HepG2 (cell line): Measurements from ENCODE around the gene CYP27B1. TPM values are rescaled to one million over a fixed set of nuclear protein-coding genes. Genes with fewer than 3 reads are reported as not detected.
A peak's percentile ranks its signal among the peaks of the same experiment; 100 is the strongest.

Experiments used
- AHR ChIP-seq: IDR thresholded peaks from 2 replicates; pipeline ENCODE4 v1.6.1; 2018; ENCODE audit warnings: missing genetic modification reagents, missing compliant biosample characterization
- GABPA ChIP-seq, 2 experiments: IDR thresholded peaks; 2 replicates each; pipeline ENCODE4 v1.6.1; 2011 to 2016; ENCODE audit warnings: low read depth in 2 of 2, low read length in 1 of 2, missing biosample characterization in 1 of 2, missing genetic modification characterization in 1 of 2
- HINFP ChIP-seq: sonication (generic); formaldehyde crosslinking; IDR thresholded peaks from 2 replicates; pipeline ENCODE4 v1.4.0; 2020; ENCODE audit warnings: low read depth, mild to moderate bottlenecking, missing genetic modification reagents
- IKZF4 ChIP-seq: sonication (generic); formaldehyde crosslinking; IDR thresholded peaks from 2 replicates; pipeline ENCODE4 v1.5.1; 2020; ENCODE audit warnings: borderline replicate concordance, mild to moderate bottlenecking, low read depth, missing genetic modification reagents; ENCODE audit errors: not compliant biosample characterization
- KAT2B ChIP-seq: fragments of 150-350 bp; IDR thresholded peaks from 2 replicates; pipeline ENCODE4 v1.6.1; 2014; ENCODE audit warnings: low read depth, low read length, borderline replicate concordance
- MEF2D ChIP-seq: sonication (generic); formaldehyde crosslinking; IDR thresholded peaks from 2 replicates; pipeline ENCODE4 v1.5.1; 2020; ENCODE audit warnings: mild to moderate bottlenecking, missing genetic modification reagents
- MTF2 ChIP-seq: sonication (generic); formaldehyde crosslinking; IDR thresholded peaks from 2 replicates; pipeline ENCODE4 v1.5.0; 2020; ENCODE audit warnings: missing genetic modification reagents, borderline replicate concordance
- MXD4 ChIP-seq: IDR thresholded peaks from 2 replicates; pipeline ENCODE4 v1.6.1; 2016; ENCODE audit warnings: mild to moderate bottlenecking, missing biosample characterization, missing genetic modification reagents
- NFKBIZ ChIP-seq: IDR thresholded peaks from 2 replicates; pipeline ENCODE4 v1.6.1; 2018; ENCODE audit warnings: missing genetic modification reagents, missing compliant biosample characterization
- NR2F1 ChIP-seq, 2 experiments: fragments of 450-650 bp in 1 of 2; formaldehyde crosslinking in 1 of 2; IDR thresholded peaks; 2 replicates each; pipeline versions ENCODE4 v1.5.0 to v1.6.1; 2016 to 2020; ENCODE audit warnings: mild to moderate bottlenecking in 1 of 2, missing compliant biosample characterization in 1 of 2, missing genetic modification reagents in 1 of 2, moderate library complexity in 1 of 2
- PAF1 ChIP-seq: IDR thresholded peaks from 2 replicates; pipeline ENCODE4 v1.6.1; 2016; ENCODE audit warnings: missing genetic modification reagents, missing compliant biosample characterization
- RBAK ChIP-seq: sonication (generic); formaldehyde crosslinking; IDR thresholded peaks from 2 replicates; pipeline ENCODE4 v1.5.1; 2020; ENCODE audit warnings: mild to moderate bottlenecking, missing genetic modification reagents
- SIN3A ChIP-seq: IDR thresholded peaks from 2 replicates; pipeline ENCODE4 v1.6.1; 2011; ENCODE audit warnings: low read depth, mild to moderate bottlenecking, control low read depth, low read length, borderline replicate concordance
- SP4 ChIP-seq: sonication (generic); formaldehyde crosslinking; IDR thresholded peaks from 2 replicates; pipeline ENCODE4 v1.8.1; 2023; ENCODE audit warnings: mild to moderate bottlenecking, missing genetic modification reagents
- YEATS4 ChIP-seq: sonication (generic); formaldehyde crosslinking; IDR thresholded peaks from 2 replicates; pipeline ENCODE4 v1.4.0; 2020; ENCODE audit warnings: missing genetic modification reagents, borderline replicate concordance
- ZBTB25 ChIP-seq: IDR thresholded peaks from 2 replicates; pipeline ENCODE4 v1.6.1; 2018; ENCODE audit warnings: missing genetic modification reagents
- ZFYVE20 ChIP-seq: sonication (generic); formaldehyde crosslinking; IDR thresholded peaks from 2 replicates; pipeline ENCODE4 v1.8.0; 2023; ENCODE audit warnings: low read depth, mild to moderate bottlenecking, moderate library complexity, missing genetic modification reagents, borderline replicate concordance
- ZNF160 ChIP-seq: sonication (generic); formaldehyde crosslinking; IDR thresholded peaks from 2 replicates; pipeline ENCODE4 v1.8.0; 2022; ENCODE audit warnings: mild to moderate bottlenecking, inconsistent platforms, missing genetic modification reagents
- ZNF224 ChIP-seq: sonication (generic); formaldehyde crosslinking; IDR thresholded peaks from 2 replicates; pipeline ENCODE4 v1.5.0; 2020; ENCODE audit warnings: mild to moderate bottlenecking, missing genetic modification reagents
- ZNF329 ChIP-seq: sonication (generic); formaldehyde crosslinking; IDR thresholded peaks from 2 replicates; pipeline ENCODE4 v1.9.0; 2021; ENCODE audit warnings: low read depth, mild to moderate bottlenecking, missing genetic modification reagents
- ZNF331 ChIP-seq: sonication (generic); formaldehyde crosslinking; IDR thresholded peaks from 2 replicates; pipeline ENCODE4 v1.4.0; 2020; ENCODE audit warnings: missing genetic modification reagents
- ZNF34 ChIP-seq: sonication (generic); formaldehyde crosslinking; IDR thresholded peaks from 2 replicates; pipeline ENCODE4 v1.4.0; 2020; ENCODE audit warnings: mild to moderate bottlenecking, missing genetic modification reagents, borderline replicate concordance
- ZNF343 ChIP-seq: sonication (generic); formaldehyde crosslinking; IDR thresholded peaks from 2 replicates; pipeline ENCODE4 v1.4.0; 2020; ENCODE audit warnings: mild to moderate bottlenecking, missing genetic modification reagents
- ZNF510 ChIP-seq: sonication (generic); formaldehyde crosslinking; IDR thresholded peaks from 2 replicates; pipeline ENCODE4 v1.4.0; 2020; ENCODE audit warnings: low read depth, mild to moderate bottlenecking, missing genetic modification reagents
- ZNF570 ChIP-seq: sonication (generic); formaldehyde crosslinking; IDR thresholded peaks from 2 replicates; pipeline ENCODE4 v1.4.0; 2020; ENCODE audit warnings: mild to moderate bottlenecking, missing genetic modification reagents, borderline replicate concordance
- ZNF598 ChIP-seq: sonication (generic); formaldehyde crosslinking; IDR thresholded peaks from 2 replicates; pipeline ENCODE4 v1.5.1; 2020; ENCODE audit warnings: mild to moderate bottlenecking, missing genetic modification reagents, borderline replicate concordance
- ZNF607 ChIP-seq: sonication (generic); formaldehyde crosslinking; IDR thresholded peaks from 2 replicates; pipeline ENCODE4 v1.5.1; 2020; ENCODE audit warnings: missing genetic modification reagents, mild to moderate bottlenecking, borderline replicate concordance
- ZNF615 ChIP-seq: sonication (generic); formaldehyde crosslinking; IDR thresholded peaks from 2 replicates; pipeline ENCODE4 v1.5.0; 2020; ENCODE audit warnings: mild to moderate bottlenecking, missing genetic modification reagents, borderline replicate concordance
- ZNF737 ChIP-seq: sonication (generic); formaldehyde crosslinking; IDR thresholded peaks from 2 replicates; pipeline ENCODE4 v1.5.0; 2020; ENCODE audit warnings: missing genetic modification reagents, mild to moderate bottlenecking, borderline replicate concordance
- ZNF75D ChIP-seq: sonication (generic); formaldehyde crosslinking; IDR thresholded peaks from 2 replicates; pipeline ENCODE4 v1.8.1; 2023; ENCODE audit warnings: missing genetic modification reagents, mild to moderate bottlenecking, borderline replicate concordance
- ZSCAN21 ChIP-seq: sonication (generic); formaldehyde crosslinking; IDR thresholded peaks from 2 replicates; pipeline ENCODE4 v1.8.0; 2022; ENCODE audit warnings: mild to moderate bottlenecking, missing genetic modification reagents, moderate library complexity, borderline replicate concordance
- polyA plus RNA-seq, 8 experiments: library from polyadenylated mRNA; depleted of rRNA in 3 of 8; stranded (reverse) in 7 of 8; unstranded in 1 of 8; fragments of >200 nt; fragmentation: Illumina TruSeq in 4 of 8; extraction: Trizol in 4 of 8; gene quantifications; 2 replicates each; pipeline versions ENCODE4 v1.2.1 to v1.2.3, GENCODE V29; 2011 to 2016; ENCODE audit warnings: low read depth in 4 of 8, missing spikeins in 1 of 8, mixed read lengths in 1 of 8; ENCODE audit not compliant: insufficient read depth in 1 of 8
- total RNA-seq, 5 experiments: library from RNA; depleted of rRNA; stranded (reverse); fragments of >200 nt; fragmentation: Illumina TruSeq; extraction: Trizol; gene quantifications; 2 replicates each; pipeline ENCODE4 v1.2.3, GENCODE V29; 2016; ENCODE audit warnings: low read depth in 1 of 5

CYP27B1 gene
- total and polyA plus RNA-seq, 2 of the 13 experiments (the other 11 are each of a cell fraction or from before 2014, with no cell fraction given) = 2.3 to 3.0 TPM

- TF ChIP-seq HINFP (CRISPR knock-in tag) (no peak), ZNF224 (CRISPR knock-in tag) (0 out of 2 replicates have a peak, but pooled peaks have one; percentile 7), ZNF75D (no peak), ZNF570 (no peak), ZNF160 (CRISPR knock-in tag) (no peak), RBAK (no peak), ZNF331 (CRISPR knock-in tag) (no peak), NR2F1 (CRISPR knock-in tag; IDR thresholded peaks at IDR 0.05) (no peak), KAT2B (no peak), YEATS4 (CRISPR knock-in tag) (no peak), ZNF615 (CRISPR knock-in tag) (no peak), NFKBIZ (CRISPR knock-in tag) (no peak), IKZF4 (no peak), MTF2 (CRISPR knock-in tag) (no peak), AHR (CRISPR knock-in tag) (0 out of 2 replicates have a peak, but pooled peaks have one; percentile 38), ZSCAN21 (no peak), ZNF607 (CRISPR knock-in tag) (no peak), ZNF598 (CRISPR knock-in tag) (no peak), ZNF34 (no peak), ZBTB25 (CRISPR knock-in tag) (no peak), ZNF737 (CRISPR knock-in tag) (no peak), GABPA (IDR thresholded peaks at IDR 0.05; ENCODE audit: low read depth, low read length) (no peak), GABPA (CRISPR knock-in tag; IDR thresholded peaks at IDR 0.05; ENCODE audit: low read depth) (no peak), ZNF510 (CRISPR knock-in tag) (no peak), SP4 (CRISPR knock-in tag) (no peak), PAF1 (peak; percentile 74; the same call in 1 of the 2 replicates), ZFYVE20 (CRISPR knock-in tag) (no peak), ZNF329 (CRISPR knock-in tag) (no peak), ZNF343 (no peak), MEF2D (no peak), MXD4 (no peak), SIN3A (no peak)
These were observed 21.4 kb downstream of the CYP27B1 start (continued) for GRCh38 chr12:57745485-57745881.
